Measurements from ENCODE around the gene ADCY2.

Gene ADCY2

DNA sequence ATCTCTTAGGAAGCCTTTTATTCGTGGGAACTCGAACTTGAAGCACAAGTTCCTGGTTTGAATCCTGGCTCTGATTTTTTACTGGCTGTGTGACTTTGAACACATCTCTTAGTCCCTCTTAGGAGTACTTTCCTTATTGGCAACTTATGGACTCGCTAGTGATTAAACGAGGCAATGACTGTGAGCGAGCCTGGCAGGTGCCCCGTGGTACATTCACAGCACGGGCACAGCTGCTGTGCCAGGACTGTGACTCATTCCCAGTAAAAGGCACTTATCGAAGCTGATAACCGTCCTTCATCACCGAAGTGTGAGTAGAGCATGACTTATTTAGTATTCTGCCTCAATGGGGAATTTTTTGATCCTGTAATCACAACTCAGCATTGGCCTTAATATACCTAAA is 432.3 kb downstream of the ADCY2 start:
- no peak for DNase-seq (ENCODE audit: low read depth)

DNA sequence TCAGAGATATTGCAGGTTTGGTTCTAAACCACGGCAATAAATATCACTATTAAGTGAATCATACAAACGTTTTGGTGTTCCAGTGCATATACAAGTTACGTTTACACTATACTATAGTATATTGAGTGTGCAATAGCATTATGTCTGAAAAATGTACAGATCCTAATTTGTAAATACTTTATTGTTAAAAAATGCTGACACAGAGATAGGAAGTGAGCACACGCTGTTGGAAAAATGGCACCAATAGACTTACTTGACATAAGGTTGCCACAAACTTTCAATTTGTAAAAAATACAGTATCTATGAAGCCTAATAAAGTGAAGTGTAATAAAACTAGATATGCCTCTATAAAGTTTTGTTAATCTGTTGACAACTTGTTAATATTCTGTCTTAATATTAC is 439.0 kb downstream of the ADCY2 start:
- no peak for DNase-seq (ENCODE audit: low read depth)

DNA sequence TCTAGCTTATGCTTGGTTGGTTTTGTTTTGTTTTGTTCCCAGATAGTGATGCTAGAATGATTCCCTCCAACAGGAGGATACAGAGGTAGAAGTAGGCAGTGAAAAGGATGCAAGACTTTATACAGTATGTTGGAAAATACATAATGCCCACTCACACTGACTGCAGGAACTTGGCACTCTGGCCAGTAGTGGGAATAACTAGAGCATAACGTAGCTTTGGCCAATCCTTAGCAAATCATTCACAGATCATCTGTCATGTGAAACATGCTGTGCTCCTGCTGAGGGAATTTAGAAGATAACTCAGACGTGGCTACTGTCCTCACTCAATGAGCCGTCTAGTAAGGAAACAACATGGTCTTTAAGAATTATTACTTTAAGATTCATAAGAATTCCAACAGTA is 441.5 kb downstream of the ADCY2 start:
- DNase-seq (ENCODE audit: low read depth): no peak

- no peak for DNase-seq (ENCODE audit: low read depth)
Observed at GRCh38 chr5:7842531-7842930, 446.6 kb downstream of the ADCY2 start.

- DNase-seq (ENCODE audit: low read depth): no peak
Observed at GRCh38 chr5:7844901-7845300, 449.0 kb downstream of the ADCY2 start.

- DNase-seq (ENCODE audit: low read depth): no peak
Observed at GRCh38 chr5:7845557-7845956, 449.6 kb downstream of the ADCY2 start.

- no peak for DNase-seq (ENCODE audit: low read depth)
Observed at GRCh38 chr5:7846327-7846726, 450.4 kb downstream of the ADCY2 start.

DNA sequence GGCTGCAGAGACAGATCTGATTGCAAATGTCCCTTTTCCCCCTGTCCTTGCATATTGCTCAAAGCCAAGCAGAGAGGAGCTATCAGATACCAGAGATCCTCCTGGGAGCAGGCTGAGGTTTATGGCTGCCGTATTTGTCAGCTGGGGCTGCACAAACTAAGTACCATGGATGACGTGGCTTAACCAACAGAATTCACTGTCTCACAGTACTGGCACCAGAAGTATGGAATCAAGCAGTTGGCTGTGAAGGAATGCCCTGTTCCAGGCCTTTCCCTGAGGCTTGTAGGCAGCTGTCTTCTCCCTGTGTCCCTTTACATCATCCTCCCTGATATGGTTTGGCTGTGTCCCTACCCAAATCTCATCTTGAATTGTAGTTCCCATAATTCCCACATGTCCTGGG is 452.4 kb downstream of the ADCY2 start:
- DNase-seq (ENCODE audit: low read depth): no peak

DNA sequence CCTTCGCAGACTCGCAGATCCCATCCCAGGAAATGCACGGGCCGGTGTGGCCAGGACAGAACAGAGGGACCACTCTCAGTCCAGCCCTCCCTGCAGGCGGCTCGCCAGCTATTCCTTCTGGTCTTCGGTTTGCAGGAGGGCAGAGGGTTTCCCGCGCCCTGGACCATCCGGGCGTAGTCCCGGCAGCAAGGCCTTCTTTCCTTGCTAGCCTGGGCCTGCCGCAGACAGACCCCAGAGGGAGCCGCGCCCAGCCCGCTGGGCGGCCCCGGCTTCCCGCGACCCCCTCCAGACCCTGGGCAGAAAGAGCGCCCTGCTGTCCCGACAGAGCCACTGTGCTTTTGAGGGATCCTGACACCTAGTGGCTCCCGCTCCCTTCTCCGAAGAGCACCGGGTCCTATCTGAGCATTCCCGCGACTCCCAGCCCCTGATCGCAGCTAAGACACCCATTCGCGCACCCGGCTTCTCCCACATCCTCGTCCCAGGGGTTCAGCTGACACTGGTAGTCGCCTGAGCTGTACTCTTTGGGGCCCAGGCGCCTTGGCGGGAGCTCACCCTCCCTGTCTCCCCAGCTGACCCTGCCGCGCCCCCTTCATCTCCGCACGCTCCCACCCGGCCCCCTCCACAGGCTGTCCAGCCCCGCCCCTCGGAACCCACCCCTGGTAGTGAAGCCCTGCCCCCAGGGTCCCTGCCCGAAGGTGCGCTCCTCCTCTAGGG is 453.9 kb downstream of the ADCY2 start:
- DNase-seq (ENCODE audit: low read depth): no peak

DNA sequence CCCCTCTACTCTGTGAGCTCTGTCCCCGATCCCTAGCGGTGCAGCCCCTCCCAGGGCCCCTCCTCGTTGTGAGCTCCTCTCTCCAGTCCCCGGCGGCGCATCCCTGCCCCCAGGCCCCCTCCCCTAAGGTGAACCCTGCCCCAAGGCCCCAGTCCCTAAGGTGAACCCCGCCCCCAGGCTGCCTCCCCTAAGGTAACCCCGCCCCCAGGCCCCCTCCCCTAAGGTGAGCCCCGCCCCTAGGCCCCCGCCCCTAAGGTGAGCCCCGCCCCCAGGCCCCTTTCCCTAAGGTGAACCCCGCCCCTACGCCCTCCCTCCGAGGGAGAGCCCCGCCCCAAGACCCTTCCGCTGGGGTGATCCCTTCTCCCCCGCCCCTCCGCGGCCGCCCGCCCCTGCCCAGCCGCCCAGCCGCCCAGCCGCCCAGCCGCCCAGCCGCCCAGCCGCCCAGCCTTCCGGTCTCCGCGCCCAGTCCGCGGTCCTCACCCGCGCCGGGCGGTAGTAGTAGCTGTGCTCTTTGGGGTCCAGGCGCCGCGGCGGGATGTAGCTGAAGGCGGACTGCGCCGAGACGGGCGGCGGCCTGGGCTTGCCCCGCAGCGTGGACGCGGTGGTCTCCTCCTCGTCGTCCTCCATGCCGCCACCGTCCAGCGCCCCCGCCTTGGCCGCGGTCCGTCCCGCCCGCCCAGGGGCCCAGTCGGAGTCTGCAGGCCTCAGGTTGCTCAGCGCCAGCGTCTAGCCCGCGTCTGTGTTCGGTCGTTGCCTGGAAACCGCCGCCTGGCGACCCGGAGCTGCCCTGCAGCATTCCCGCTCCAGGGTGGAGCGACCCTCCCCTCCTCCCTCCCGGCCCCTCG is 454.7 kb downstream of the ADCY2 start, which contains the start of gene CFAP90:
TSS of gene CFAP90 (minus strand) at position 739 of the 845 bp plus-strand sequence. CDS start at position 627, 112 bp downstream.
- DNase-seq (ENCODE audit: low read depth): no peak

DNA sequence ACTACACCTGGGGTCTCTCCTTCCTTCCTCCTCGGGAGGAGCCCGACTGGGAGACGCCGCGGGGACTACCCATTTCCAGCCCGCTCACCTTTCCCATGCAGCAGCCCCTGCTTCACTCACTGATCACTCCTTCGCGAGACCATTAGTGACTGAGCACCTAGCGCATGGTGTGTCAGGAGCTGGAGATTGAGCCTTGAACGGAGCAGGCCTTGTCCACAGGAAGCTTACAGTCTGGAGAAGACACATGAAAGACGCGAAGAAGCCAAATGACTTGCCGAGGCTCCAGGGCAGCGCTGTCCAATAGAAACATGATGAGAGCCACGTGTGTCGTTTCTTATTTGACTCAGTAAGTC is 455.3 kb downstream of the ADCY2 start:
- no peak for DNase-seq (ENCODE audit: low read depth)

DNA sequence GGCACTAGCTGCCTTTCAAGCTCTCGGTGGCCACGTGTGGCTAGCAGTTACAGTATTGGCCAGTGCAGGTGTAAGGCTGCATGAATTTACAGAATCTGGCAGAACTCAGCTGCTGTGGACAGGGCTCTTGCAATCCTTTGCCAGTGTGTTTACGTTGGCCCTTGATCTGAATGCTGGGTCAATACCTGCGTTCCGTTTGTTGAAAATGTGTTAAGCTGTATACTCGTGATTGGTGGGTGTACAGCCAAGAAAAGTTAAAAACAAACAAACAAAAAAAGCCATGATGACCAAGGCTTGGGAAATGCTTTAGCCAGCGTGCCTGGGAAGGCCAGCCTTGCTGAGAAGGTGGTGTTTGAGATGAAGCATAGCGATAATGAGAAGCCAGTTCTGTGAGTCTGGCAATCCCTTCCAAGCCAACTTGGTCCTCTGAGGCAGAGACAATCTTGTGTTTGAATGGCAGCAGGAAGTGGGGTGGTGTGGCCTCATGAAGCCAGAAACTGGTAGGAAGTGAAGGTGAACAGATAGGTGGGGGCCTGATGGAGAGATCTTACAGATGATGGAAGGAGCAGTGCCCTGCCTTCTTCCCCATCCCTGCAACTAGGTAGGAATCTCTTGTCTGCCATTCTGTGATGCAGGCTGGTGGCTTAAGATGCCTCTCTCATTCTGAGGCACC is 455.8 kb downstream of the ADCY2 start:
- DNase-seq (ENCODE audit: low read depth): no peak

DNA sequence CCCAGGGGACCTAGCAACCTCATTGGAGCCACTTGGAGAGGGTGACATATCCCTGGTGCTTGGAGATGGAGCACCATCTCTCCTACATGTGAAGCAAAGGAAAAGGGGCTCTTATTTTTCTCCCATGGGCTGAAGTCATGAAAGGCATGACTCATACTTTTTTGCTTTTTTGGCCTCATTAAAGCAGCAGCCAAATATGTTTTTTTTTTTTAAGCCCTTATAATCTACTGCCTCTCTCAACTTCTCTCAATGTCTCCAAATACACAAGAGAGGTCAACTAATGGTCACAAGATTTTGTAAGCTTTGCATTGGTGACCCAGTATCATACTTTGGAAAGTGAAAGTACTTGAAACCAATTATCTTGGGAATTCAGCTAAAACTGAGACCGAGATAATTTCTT is 456.6 kb downstream of the ADCY2 start:
- DNase-seq (ENCODE audit: low read depth): no peak

- DNase-seq (ENCODE audit: low read depth): no peak
Observed at GRCh38 chr5:7852988-7853387, 457.1 kb downstream of the ADCY2 start.

- DNase-seq (ENCODE audit: low read depth): no peak
Observed at GRCh38 chr5:7855611-7856010, 459.7 kb downstream of the ADCY2 start.

- no peak for DNase-seq (ENCODE audit: low read depth)
Observed at GRCh38 chr5:7856855-7857254, 460.9 kb downstream of the ADCY2 start.

DNA sequence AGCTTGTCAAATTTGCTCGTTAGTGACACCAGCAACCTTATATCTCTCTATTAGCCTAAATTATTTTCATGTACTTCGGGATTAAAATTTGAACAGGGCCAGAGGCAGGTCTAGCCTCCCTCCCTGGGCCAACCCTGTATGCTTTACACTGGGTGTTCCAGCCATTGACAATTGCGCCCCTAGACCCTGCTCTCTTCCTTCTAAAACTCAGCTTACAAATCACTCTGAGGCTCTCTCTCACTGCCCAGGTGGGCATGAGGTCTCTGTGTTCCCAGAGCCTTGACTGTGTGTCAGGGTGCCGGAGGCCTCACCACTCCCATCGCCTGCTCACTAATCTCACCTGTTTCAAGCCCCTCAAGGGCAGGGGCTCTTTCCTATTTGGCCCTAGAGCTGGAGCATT is 461.4 kb downstream of the ADCY2 start:
- DNase-seq (ENCODE audit: low read depth): no peak

- no peak for DNase-seq (ENCODE audit: low read depth)
Observed at GRCh38 chr5:7857926-7858632, 462.1 kb downstream of the ADCY2 start.

GRCh38 chr5:7866196-7866595 is 470.3 kb downstream of the ADCY2 start:
- no peak for DNase-seq (ENCODE audit: low read depth)

DNA sequence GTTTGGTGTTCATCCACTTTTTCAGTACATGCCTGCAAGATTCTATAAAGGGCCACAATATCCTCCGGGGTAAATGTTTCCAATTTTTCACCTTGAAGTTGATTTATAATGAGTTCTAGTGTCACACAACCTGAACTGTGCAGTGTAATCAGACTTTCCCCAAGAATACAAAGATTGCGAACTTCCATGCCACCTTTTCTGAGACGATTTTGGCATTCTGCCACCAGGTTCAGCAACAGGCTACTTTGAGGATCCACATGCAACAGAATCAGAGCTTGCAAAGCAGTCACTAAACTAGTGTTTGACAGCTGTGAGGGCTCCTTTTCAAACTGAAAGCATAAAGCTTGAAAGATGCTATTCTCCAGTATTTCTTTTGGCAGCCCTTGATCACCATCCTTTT is 471.3 kb downstream of the ADCY2 start:
- DNase-seq (ENCODE audit: low read depth): no peak

GRCh38 chr5:7868427-7868772 is 472.5 kb downstream of the ADCY2 start:
- no peak for DNase-seq (ENCODE audit: low read depth)

DNA sequence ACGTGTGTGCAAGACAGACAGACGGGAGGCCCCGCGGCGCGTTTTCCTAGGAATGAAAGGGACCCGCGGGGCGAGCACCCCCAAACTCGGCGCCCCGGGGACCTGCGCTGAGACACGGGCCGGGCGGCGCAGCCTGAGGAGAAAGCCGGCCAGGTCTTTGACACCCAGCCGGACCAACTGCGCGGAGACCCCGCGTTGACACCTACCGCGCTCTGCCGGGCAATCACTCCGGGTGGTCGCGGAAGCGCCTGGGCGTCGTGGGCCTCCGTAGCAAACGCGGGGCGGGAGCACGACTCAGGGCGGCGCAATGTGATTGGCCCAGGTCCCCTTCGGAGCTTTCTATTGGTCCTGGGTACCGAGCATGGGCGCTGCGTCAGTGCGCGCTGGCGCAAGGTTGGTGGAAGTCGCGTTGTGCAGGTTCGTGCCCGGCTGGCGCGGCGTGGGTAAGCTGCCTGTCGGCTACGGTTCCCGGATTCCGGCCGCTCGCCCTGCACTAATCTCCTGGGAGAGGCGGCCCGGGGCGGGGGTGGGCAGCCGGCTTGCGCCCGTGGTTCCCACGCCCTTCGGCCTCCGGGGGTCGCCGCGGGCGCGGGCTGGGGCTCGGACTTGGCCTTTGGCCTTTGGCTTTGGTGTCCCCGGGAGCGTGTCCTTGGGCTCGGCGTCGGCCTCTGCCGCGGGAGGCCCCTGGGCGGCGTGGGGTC is 473.0 kb downstream of the ADCY2 start, which contains the start of the genes FASTKD3 and MTRR:
TSS of gene FASTKD3 (minus strand) at position 259 of the 701 bp plus-strand sequence. CDS start 948 bp downstream, outside the sequence.
TSS of gene MTRR (plus strand) at position 376 of the 701 bp plus-strand sequence. CDS start 1,647 bp downstream, outside the sequence.
- peak; percentile 80 for DNase-seq (ENCODE audit: low read depth)
